GM23338 (cell line): Measurements from ENCODE around the gene SSX1. TPM values are rescaled to one million over a fixed set of nuclear protein-coding genes. Genes with fewer than 3 reads are reported as not detected.

Source experiments
- ATAC-seq: fragments of 200-7000 bp; cut with Tn5 transposase; 3 replicates; pipeline ENCODE4 v1.9.1; 2020
- DNase-seq: peaks from one replicate; pipeline ENCODE4 v3.0.0-alpha.2; 2015; ENCODE audit warnings: low spot score
- H2AFZ ChIP-seq: fragments of 200-600 bp; sonication (generic); 2 replicates; pipeline ENCODE4 v1.8.0; 2016; ENCODE audit warnings: antibody characterized with exemption, mild to moderate bottlenecking, moderate library complexity
- H3F3A ChIP-seq: fragments of 200-600 bp; sonication (generic); replicated peaks from 2 replicates; pipeline ENCODE4 v1.8.0; 2017; ENCODE audit warnings: antibody characterized with exemption, mixed run types, low read depth
- H3K27ac ChIP-seq: fragments of 200-600 bp; sonication (generic); 2 replicates; pipeline ENCODE4 v1.6.1; 2016; ENCODE audit warnings: low read depth
- H3K27me3 ChIP-seq: fragments of 200-600 bp; sonication (generic); 2 replicates; pipeline ENCODE4 v1.8.0; 2016; ENCODE audit warnings: mild to moderate bottlenecking, mixed run types, moderate library complexity; ENCODE audit not compliant: insufficient read depth
- H3K36me3 ChIP-seq: fragments of 200-600 bp; sonication (generic); 2 replicates; pipeline ENCODE4 v1.8.0; 2016; ENCODE audit warnings: mild to moderate bottlenecking; ENCODE audit not compliant: insufficient read depth
- H3K4me1 ChIP-seq: fragments of 200-600 bp; sonication (generic); 2 replicates; pipeline ENCODE4 v1.8.0; 2016; ENCODE audit warnings: mild to moderate bottlenecking, moderate library complexity; ENCODE audit not compliant: insufficient read depth
- H3K4me2 ChIP-seq: fragments of 200-600 bp; sonication (generic); 2 replicates; pipeline ENCODE4 v1.7.1; 2017; ENCODE audit warnings: mixed run types
- H3K4me3 ChIP-seq: fragments of 200-600 bp; sonication (generic); 2 replicates; pipeline ENCODE4 v1.6.1; 2016; ENCODE audit warnings: mixed run types
- H3K79me2 ChIP-seq: fragments of 200-600 bp; sonication (generic); replicated peaks from 2 replicates; pipeline ENCODE4 v1.8.0; 2017; ENCODE audit warnings: mild to moderate bottlenecking; ENCODE audit not compliant: insufficient read depth
- H3K9me2 ChIP-seq: fragments of 200-600 bp; sonication (generic); 2 replicates; pipeline ENCODE4 v1.8.0; 2017; ENCODE audit not compliant: insufficient read depth
- H4K20me1 ChIP-seq: fragments of 200-600 bp; sonication (generic); replicated peaks from 2 replicates; pipeline ENCODE4 v1.8.0; 2017; ENCODE audit warnings: mild to moderate bottlenecking; ENCODE audit not compliant: insufficient read depth
- H3K27ac Mint-ChIP-seq: 2 replicates; pipeline ENCODE4 v1.8.0; 2020; ENCODE audit warnings: inconsistent platforms, mild to moderate bottlenecking, moderate library complexity, mixed read lengths
- H3K27me3 Mint-ChIP-seq: 3 replicates; pipeline ENCODE4 v1.8.0; 2022; ENCODE audit warnings: low read depth, mild to moderate bottlenecking, moderate library complexity, mixed read lengths, inconsistent platforms; ENCODE audit not compliant: insufficient read depth, poor library complexity
- H3K36me3 Mint-ChIP-seq: 3 replicates; pipeline ENCODE4 v1.8.0; 2021; ENCODE audit warnings: low read depth, mild to moderate bottlenecking, inconsistent platforms, moderate library complexity, mixed read lengths
- H3K4me1 Mint-ChIP-seq: 3 replicates; pipeline ENCODE4 v1.8.0; 2020; ENCODE audit warnings: mild to moderate bottlenecking, inconsistent platforms, mixed read lengths
- H3K4me3 Mint-ChIP-seq: 3 replicates; pipeline ENCODE4 v1.8.0; 2021; ENCODE audit warnings: moderate library complexity, mild to moderate bottlenecking, inconsistent platforms, mixed read lengths
- H3K9me3 Mint-ChIP-seq: 3 replicates; pipeline ENCODE4 v1.8.0; 2020; ENCODE audit warnings: moderate library complexity, mild to moderate bottlenecking, inconsistent platforms, mixed read lengths
- CREB1 ChIP-seq: fragments of 250-450 bp; sonication (Bioruptor Pico); IDR thresholded peaks from 2 replicates; pipeline ENCODE4 v1.5.0; 2020; ENCODE audit warnings: low read depth, mild to moderate bottlenecking, moderate library complexity
- CTCF ChIP-seq, 2 experiments: fragments of 200-600 bp in 1 of 2; sonication (generic) in 1 of 2; conservative IDR thresholded peaks; 2 replicates each; pipeline versions ENCODE4 v1.5.1 to v1.6.1; 2016 to 2017; ENCODE audit warnings: antibody characterized with exemption in 2 of 2, low read depth in 2 of 2, mild to moderate bottlenecking in 2 of 2, moderate library complexity in 1 of 2
- ETS1 ChIP-seq: IDR thresholded peaks from 2 replicates; pipeline ENCODE4 v1.6.1; 2016; ENCODE audit warnings: antibody characterized with exemption
- EZH2 ChIP-seq: fragments of 200-600 bp; sonication (generic); IDR thresholded peaks from one replicate; pipeline ENCODE4 v1.8.0; 2017; ENCODE audit warnings: antibody characterized with exemption, mild to moderate bottlenecking, low read depth; ENCODE audit not compliant: unreplicated experiment
- EZH2phosphoT487 ChIP-seq: fragments of 200-600 bp; sonication (generic); IDR thresholded peaks from one replicate; pipeline ENCODE4 v1.8.1; 2018; ENCODE audit warnings: antibody characterized with exemption; ENCODE audit not compliant: unreplicated experiment
- JUNB ChIP-seq: IDR thresholded peaks from one replicate; pipeline ENCODE4 v1.6.1; 2016; ENCODE audit warnings: antibody characterized with exemption; ENCODE audit not compliant: unreplicated experiment
- NANOG ChIP-seq: IDR thresholded peaks from 2 replicates; pipeline ENCODE4 v1.6.1; 2016; ENCODE audit warnings: antibody characterized with exemption, borderline replicate concordance
- POLR2AphosphoS5 ChIP-seq: IDR thresholded peaks from 2 replicates; pipeline ENCODE4 v1.6.1; 2016; ENCODE audit warnings: antibody characterized with exemption, low read depth
- REST ChIP-seq: IDR thresholded peaks from one replicate; pipeline ENCODE4 v1.6.1; 2018; ENCODE audit warnings: antibody characterized with exemption; ENCODE audit not compliant: unreplicated experiment
- STAT1 ChIP-seq: IDR thresholded peaks from one replicate; pipeline ENCODE4 v1.6.1; 2016; ENCODE audit warnings: antibody characterized with exemption; ENCODE audit not compliant: unreplicated experiment
- ZNF114 ChIP-seq: fragments of 250-450 bp; sonication (Bioruptor Pico); IDR thresholded peaks from 2 replicates; pipeline ENCODE4 v1.5.0; 2020; ENCODE audit warnings: mild to moderate bottlenecking, moderate library complexity
- ZNF331 ChIP-seq: fragments of 250-450 bp; sonication (Bioruptor Pico); IDR thresholded peaks from 2 replicates; pipeline ENCODE4 v1.5.0; 2020; ENCODE audit warnings: low read depth, mild to moderate bottlenecking, moderate library complexity
- ZNF462 ChIP-seq: fragments of 250-450 bp; sonication (Bioruptor Pico); IDR thresholded peaks from 2 replicates; pipeline ENCODE4 v1.5.0; 2020; ENCODE audit warnings: mild to moderate bottlenecking, moderate library complexity
- polyA plus RNA-seq: library from polyadenylated mRNA; unstranded; fragments of >200 nt; fragmentation: Nextera tagmentation; extraction: Ambion mirVana; gene quantifications from 2 replicates; pipeline ENCODE4 v1.2.1, GENCODE V29; 2016
- total RNA-seq: library from RNA; depleted of rRNA; stranded (reverse); fragments of >200 nt; shearing (Covaris generic); gene quantifications from 2 replicates; pipeline ENCODE4 v1.2.3, GENCODE V29; 2014

The SSX1 gene
- total and polyA plus RNA-seq, 2 experiments from 2014 or later = not detected

GRCh38 chrX:48278958-48279357, 23.8 kb downstream of the SSX1 start:
- no peak overlapping the region for H3K4me3 Mint-ChIP-seq
- Histone ChIP-seq H3K27ac (no peak overlapping the region), H4K20me1 (no peaks in the 10 kb centered on the region), H3K4me2 (no peak overlapping the region), H3K79me2 (no peaks in the 10 kb centered on the region), H3K4me3 (no peak overlapping the region), H3K36me3 (no peaks in the 10 kb centered on the region), H3K27me3 (no peaks in the 10 kb centered on the region), H3F3A (no peaks in the 10 kb centered on the region), H3K4me1 (no peaks in the 10 kb centered on the region), H2AFZ (no peak overlapping the region), H3K9me2 (no peaks in the 10 kb centered on the region)
- no peaks in the 10 kb centered on the region for H3K36me3 Mint-ChIP-seq
- peak; percentile 23 for DNase-seq
- no peak for ATAC-seq
- no peaks in the 10 kb centered on the region for H3K4me1 Mint-ChIP-seq
- no peaks in the 10 kb centered on the region for H3K27me3 Mint-ChIP-seq
- no peak overlapping the region for H3K27ac Mint-ChIP-seq
- H3K9me3 Mint-ChIP-seq = no peaks in the 10 kb centered on the region
- TF ChIP-seq ZNF114 (CRISPR knock-in tag) = no peak
- no peak for TF ChIP-seq ZNF331 (CRISPR knock-in tag)
- TF ChIP-seq JUNB = no peak
- TF ChIP-seq REST = no peak
- TF ChIP-seq POLR2AphosphoS5 = no peak
- TF ChIP-seq CTCF (conservative IDR thresholded peaks at IDR 0.05; ENCODE audit: low read depth in 2 of 2) = no peak
- no peak for TF ChIP-seq CREB1 (CRISPR knock-in tag)
- no peak for TF ChIP-seq ETS1
- TF ChIP-seq NANOG = no peak
- TF ChIP-seq EZH2phosphoT487 = no peak
- TF ChIP-seq EZH2 = no peak
- no peak for TF ChIP-seq STAT1
- no peak for TF ChIP-seq ZNF462 (CRISPR knock-in tag)
